GM21825 (cell line): ENCODE results near the gene ST7.

Experiments used
- ATAC-seq: cut with Tn5 transposase; IDR thresholded peaks from one replicate; pipeline ENCODE4 v1.9.1; 2021; ENCODE audit warnings: mild to moderate bottlenecking, moderate library complexity; ENCODE audit not compliant: unreplicated experiment

The ST7 gene

DNA sequence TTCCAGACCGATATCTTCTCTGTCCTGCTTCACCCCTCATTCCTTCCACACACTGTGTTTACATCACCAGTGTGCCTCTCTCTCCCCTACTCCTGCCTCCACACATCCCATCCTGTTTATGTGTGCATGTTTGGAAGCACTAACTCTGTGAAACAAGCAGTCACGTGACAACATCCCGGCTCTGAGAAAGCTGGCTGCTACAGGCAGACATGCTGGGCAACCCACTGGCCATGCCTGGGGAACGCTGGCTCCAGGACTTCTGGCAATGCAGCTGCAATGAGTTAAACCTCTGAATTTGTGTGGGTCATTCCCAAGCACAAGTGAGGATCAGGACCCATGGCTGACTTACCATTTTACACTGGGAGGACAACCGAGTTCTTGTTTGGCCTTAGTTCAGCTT lies 295.5 kb downstream of the ST7 start:
- no peak for ATAC-seq

DNA sequence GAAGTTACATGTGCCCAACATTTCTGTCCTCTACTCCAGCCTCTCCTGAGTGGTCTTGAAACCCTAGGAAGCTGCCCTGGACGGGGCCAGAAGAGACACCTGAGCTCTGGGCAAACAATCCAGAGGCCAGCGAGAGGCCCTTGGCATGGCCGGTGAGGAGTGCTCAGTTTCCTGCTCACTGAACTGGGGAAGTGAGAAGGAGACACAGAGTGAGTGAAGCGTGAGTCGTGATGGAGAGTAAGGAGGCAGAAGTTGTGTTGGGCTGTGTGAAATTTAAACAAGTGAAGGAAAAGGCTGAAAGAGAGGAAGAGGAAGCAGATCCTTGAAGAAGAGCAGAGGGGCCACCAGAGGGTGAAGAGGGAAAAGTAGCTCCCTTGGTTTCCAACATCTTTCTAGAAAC lies 296.4 kb downstream of the ST7 start:
- ATAC-seq: no peak

DNA sequence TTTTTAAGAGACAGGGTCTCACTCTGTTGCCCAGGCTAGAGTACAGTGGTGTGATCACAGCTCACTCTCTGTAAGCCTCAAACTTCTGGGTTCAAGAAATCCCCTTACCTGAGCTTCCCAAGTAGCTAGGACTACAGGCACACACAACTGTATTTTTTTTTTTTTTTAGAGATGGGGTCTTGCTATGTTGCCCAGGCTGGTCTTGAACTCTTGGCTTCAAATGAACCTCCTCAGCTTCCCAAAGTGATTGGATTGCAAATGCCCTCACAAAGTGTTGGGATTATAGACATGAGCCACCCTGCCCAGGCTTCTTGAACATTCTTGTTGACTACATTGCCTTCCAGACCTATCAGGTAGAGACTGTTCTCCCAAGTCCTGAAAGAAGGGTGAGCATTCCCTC lies 296.9 kb downstream of the ST7 start:
- no peak for ATAC-seq

DNA sequence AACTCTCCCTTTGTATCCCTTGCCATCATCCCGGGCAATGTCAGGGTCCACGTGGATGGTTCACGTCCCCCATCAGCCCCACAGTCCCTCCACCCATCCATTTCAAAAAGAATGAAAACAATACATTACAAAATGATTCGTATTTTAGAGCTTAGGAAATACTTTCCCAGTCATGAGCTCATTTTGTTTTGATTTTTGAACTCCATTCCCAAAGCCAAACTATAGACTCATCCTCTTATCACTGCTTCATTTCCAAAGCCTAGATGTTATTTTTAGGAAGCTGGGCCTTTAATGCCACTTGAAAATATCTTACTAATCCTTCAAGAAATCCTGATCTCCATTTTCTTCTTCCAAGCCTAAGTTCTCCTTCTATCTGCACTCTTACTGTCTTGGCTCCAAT lies 297.5 kb downstream of the ST7 start:
- no peak for ATAC-seq

DNA sequence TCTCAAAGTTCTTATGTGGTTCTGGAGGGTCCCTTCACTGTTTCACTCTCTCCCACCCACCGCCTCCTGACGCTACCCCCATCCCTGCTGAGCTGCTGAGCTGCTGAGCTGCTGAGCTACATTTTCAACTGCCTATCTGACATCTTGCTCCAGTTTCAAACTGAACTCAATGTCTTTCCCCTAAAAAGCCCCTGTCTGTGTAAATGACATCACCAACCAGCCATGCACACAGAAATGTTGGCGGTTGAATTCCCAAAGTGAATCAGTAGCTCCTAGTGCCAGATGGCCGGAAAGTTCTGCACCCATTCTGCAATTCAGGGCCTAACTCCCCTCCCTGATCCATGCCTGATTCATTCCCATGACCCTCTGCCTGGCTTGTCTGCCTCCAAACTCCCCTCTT lies 298.4 kb downstream of the ST7 start:
- ATAC-seq: no peak

DNA sequence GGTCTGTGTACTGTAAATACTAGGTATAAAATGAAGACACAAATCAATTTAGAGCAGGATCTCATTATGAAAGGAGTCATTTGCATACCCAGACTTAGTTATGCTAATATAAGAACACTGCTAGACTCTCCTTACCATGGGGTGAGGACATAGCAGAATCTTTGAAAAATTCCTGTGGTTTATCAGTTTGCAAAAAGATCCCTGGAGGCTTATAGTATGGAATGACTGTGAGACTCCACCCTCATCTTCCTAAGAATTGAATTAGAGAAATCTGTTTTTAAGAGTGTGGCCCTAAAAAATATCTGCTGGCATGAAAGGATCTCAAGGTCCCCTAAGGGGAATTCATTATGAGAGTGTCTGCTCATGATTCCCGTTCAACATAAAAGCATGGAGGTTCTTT lies 306.3 kb downstream of the ST7 start:
- no peak for ATAC-seq

DNA sequence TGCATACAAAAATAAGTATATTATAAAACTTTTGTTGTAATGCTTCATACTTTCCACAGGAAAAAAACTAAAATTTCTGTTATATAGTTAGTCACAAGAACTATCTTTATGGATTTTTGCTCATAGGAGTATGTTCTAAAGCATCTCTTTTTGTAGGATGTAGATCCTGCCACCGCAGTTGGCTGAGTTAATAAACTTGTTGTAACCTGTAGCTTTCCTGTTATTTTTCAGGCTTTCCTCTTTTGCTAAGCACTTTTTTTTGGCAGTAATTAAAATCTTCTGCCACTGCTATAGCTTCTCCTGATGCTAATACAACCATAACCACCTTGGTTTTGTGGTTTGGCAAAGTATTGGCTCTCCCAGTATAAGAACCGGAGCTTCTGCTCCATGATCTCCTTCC lies 309.2 kb downstream of the ST7 start:
- no peak for ATAC-seq

DNA sequence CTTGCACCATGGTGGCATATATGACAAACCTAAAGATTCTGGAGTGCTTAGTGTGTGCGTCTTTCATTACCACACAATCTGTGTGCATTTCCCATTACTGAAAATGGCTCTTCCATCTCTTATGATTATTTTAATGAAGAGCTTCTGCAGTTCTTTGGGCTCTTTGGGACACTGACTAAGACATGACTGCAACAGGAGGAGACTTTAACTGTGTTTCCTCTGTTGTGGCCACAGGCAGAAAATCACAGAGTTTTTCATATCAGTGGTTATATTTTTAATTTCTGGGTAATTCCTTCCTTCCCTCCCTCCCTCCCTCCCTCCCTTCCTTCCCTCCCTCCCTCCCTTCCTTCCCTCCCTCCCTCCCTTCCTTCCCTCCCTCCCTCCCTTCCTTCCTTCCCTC lies 311.4 kb downstream of the ST7 start:
- no peak for ATAC-seq

DNA sequence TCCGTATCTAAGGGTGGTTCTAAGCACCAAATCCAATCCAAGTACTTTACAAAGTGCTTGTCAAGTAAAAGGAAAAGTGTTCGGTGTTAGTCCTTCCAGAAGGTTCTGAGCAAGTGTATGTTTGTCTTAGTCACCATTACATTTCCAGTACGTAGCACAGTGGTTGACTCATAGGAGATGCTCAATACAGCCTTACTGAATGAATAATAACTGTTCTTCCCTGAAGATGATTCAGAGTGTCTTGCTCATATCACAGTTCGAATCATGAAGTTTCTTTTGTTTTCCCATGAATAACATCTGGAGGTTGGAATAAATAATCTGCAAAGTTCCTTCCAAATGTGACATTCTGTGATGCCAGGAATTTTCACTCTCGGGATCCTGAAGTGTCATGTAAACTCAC lies 316.1 kb downstream of the ST7 start:
- no peak for ATAC-seq

DNA sequence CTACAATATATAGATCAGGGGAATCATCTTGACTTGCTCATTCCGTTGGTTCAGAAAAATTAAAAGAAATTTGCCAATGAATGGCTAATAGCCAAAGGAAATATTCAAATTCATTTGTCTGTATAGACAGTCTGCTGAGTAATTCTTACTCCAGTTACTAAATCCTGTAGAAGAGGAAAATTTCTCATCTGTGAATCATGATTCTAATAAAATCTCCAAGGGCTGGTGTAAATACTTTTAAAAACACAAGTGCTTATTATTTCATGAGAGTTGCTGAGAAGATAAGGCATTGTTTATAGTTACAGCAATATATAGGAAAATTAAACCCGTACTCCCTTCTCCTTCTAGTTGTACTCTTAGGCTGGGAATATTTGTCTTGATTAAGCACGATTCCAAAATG lies 316.6 kb downstream of the ST7 start:
- no peak for ATAC-seq

DNA sequence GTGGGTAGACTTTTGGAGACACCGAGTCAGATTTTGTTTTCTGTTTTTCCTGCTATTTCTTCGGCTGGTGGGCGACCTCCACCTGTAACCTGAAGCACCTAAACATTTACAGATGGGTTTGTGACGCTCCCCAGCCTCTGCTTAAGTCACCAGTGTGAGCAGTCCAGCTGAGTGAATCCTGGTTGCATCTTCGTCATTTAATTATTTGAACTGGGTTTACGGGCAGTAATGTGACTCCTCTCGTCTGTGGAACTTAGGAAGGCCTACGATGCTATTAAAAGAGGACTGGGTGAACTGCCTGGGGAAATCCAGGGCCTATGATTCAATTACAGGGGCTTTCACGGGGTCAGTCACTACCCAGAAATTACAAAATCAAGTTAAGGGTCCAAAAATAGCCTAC lies 317.1 kb downstream of the ST7 start:
- ATAC-seq: no peak

DNA sequence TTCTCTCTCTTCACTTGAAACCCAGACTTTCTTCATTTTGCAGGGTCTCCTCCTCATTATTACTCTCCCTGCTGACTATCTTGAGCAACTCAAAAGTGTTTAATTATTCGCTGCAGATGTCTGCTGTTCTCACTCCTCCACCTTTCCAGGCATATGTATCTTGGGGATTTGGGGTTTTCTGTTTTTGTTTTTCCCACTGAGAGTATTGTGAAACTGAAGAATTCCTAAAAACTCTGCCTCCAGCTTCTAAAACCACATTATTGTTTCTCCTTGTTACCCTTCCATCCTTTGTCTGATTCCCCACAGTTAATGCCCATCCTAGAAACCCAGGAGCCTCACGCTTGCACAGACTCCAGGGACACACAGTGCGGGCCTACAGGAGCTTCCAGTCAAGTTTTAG lies 318.3 kb downstream of the ST7 start:
- no peak for ATAC-seq

DNA sequence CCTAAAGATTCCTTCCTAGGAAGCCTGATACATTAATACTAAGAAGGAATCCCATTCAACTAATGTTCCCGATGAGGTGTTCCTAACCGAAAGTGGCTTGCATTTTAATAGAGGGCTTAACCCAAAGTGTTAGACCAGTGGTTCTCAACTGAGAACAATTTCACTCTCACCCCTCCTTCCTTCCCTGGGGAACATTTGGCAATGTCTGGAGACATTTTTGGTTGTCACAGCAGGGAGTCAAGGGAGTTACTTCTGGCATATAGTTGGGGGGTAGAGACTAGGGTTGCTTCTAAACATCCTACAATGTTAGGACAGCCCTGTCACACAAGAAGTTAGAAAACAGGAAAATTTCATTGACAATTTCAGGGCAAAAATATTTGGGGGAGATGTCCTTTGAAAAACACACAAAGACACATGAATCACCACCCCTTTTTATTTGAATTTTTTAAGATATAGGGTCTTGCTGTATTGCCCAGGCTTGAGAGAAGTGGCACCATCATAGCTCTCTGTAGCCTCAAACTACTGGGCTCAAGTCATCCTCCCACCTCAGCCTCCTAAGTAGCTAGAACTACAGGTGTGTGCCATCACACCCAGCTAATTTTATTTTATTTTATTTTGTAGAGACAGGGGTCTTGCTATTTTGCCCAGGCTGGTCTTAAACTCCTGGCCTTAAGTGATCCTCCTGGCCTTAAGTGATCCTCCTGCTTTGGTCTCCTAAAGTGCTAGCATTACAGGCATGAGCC lies 318.9 kb downstream of the ST7 start:
- ATAC-seq: no peak

DNA sequence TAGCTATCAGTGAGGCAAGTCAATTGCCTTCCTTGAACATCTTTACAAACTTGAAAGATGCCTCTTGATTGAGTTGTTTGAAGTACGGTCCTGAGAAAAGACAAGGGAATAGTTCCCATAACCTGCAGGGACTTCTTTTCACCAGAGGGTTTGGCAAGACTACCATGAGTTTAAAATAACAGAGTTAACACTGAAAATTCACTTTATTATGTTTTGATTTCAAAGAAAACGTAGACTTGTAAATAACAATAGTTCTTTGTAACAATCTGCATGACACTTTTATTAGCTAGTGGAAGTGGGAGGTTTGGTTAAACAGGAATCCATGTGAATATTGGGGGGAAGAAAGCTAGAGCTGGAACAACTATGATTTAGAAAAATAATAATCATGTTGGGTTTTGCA lies 320.0 kb downstream of the ST7 start:
- ATAC-seq: no peak

DNA sequence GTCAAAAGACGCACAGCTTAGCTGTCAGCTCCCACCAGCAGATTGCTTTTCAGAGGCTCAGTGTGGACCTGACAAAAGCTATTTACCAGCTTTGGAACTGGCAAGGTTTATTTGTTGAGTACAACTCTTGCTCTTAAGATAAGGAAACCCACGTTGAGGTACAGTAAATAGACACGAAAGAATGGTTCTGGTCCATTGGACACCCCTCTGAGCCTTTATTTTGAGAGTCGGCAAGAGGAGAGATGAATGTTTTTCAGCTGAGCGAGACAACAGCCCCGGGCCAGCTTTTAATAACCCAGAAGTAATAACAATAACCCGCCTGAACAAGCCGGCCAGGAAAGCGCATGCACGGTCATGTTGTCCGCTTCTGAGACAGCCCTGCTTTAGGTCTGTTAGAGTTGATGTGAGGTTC lies 320.5 kb downstream of the ST7 start:
- ATAC-seq: no peak

DNA sequence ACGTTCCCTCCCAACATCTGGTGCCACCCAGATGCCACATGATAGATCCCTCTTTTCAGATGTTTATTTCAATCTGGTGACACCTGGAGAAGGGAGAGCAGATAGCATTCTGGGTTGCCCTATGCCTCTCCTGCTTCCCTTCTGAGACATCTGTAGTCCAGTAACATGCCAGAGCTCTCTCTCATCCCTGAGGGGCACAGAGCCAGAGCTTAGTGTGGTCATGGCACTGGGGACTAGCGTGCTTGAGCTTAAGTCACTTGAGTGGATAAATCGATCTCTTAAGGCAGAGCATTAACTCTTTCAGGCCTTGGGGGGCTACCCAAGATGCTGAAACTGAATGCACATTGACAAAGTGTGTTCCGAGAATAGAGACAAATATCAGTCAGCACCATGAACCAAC lies 321.6 kb downstream of the ST7 start:
- ATAC-seq: no peak

DNA sequence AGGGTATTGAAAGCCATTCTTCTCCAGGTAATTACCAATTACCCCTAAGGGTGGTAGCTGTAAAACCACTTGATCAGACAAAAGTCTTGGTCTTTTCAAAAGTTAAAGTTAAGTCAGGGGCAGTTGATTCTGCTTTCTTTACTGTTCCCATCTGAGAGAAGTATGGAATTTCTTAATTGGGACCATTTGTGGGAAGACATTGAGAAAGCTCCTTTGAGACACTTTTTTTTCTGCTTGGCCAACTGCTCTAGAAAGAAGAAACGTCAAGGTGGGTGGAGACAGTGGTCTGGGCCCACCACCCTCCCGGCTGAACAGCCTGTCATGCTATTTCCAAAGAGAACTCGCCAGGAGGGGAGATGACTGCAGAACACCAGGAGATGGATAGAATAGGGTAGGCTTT lies 324.3 kb downstream of the ST7 start:
- ATAC-seq: no peak

DNA sequence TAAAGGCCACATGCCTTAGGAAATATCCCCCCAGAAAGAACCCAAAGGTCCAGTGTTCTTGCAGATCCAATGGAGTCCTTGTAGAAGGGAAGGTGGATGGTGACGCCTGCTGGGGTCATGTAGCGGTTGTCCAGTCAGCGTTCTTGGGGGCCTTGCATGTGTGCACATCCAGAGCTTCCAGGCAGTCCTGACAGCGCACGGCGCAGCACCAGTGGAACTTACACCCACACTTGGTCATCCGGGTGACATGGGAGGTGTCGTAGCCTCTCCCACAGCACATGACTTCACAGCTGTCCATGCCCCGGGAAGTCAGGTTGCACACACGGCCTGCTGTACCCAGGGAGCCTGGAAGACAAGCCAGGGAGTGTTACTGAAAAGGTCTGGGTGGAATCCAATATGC lies 324.7 kb downstream of the ST7 start:
- ATAC-seq: no peak

DNA sequence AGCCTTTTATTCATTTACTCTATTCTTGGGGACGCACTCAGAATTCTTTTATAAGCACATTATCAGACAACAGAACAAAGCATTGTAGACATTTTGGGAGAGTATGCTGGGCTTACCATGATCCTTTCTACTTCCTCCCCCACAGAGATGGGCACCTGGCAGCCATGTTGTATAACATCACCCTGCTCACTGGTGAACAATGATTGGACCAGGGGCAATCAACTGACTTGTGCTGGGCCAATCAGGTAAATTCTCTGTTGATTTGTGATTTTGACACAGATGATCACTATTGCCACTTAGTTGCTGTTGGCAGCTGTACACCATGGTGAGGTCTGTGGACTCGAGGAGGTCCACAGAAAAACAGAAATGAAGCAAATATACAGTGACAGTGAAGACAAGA lies 325.9 kb downstream of the ST7 start:
- ATAC-seq: no peak
